ENCODE measurements around the gene AKAP6.
"Not testable (repeated sequence)": the region's sequence is repeated elsewhere in the genome, so short reads cannot be mapped to it uniquely, and the experiment has no call there.

AKAP6 gene

GRCh38 chr14:32785585-32785984, 456.5 kb downstream of the AKAP6 start:
- DNase-seq = no peak

- no peak for DNase-seq
Measured at GRCh38 chr14:32786886-32787285, 457.8 kb downstream of the AKAP6 start.

GRCh38 chr14:32793033-32793432, 463.9 kb downstream of the AKAP6 start:
- not testable (repeated sequence) for DNase-seq

- DNase-seq = no peak
Measured at GRCh38 chr14:32800320-32800719, 471.2 kb downstream of the AKAP6 start.

GRCh38 chr14:32802295-32802694, 473.2 kb downstream of the AKAP6 start:
- DNase-seq = no peak

- DNase-seq = no peak
Measured at GRCh38 chr14:32805979-32806378, 476.9 kb downstream of the AKAP6 start.

GRCh38 chr14:32808644-32809043, 479.5 kb downstream of the AKAP6 start:
- DNase-seq = no peak

GRCh38 chr14:32809255-32809654, 480.2 kb downstream of the AKAP6 start:
- DNase-seq = no peak

GRCh38 chr14:32813401-32813800, 484.3 kb downstream of the AKAP6 start:
- no peak for DNase-seq

GRCh38 chr14:32814721-32815120, 485.6 kb downstream of the AKAP6 start:
- no peak for DNase-seq

GRCh38 chr14:32816588-32816987, 487.5 kb downstream of the AKAP6 start:
- DNase-seq = no peak

GRCh38 chr14:32817780-32818179, 488.7 kb downstream of the AKAP6 start:
- DNase-seq = no peak

GRCh38 chr14:32818581-32818980, 489.5 kb downstream of the AKAP6 start:
- DNase-seq = no peak

- no peak for DNase-seq
Measured at GRCh38 chr14:32820181-32820580, 491.1 kb downstream of the AKAP6 start.

- DNase-seq = no peak
Measured at GRCh38 chr14:32820682-32821081, 491.6 kb downstream of the AKAP6 start.

GRCh38 chr14:32821964-32822653, 493.0 kb downstream of the AKAP6 start:
- DNase-seq = no peak

- DNase-seq = no peak
Measured at GRCh38 chr14:32823706-32824105, 494.6 kb downstream of the AKAP6 start.

- DNase-seq = no peak
Measured at GRCh38 chr14:32824195-32824594, 495.1 kb downstream of the AKAP6 start.

GRCh38 chr14:32825058-32825457, 496.0 kb downstream of the AKAP6 start:
- DNase-seq = no peak

- no peak for DNase-seq
Measured at GRCh38 chr14:32826404-32827082, 497.4 kb downstream of the AKAP6 start.

- DNase-seq = no peak
Measured at GRCh38 chr14:32827514-32827913, 498.4 kb downstream of the AKAP6 start.

GRCh38 chr14:32835924-32836323, 506.8 kb downstream of the AKAP6 start:
- DNase-seq = no peak

GRCh38 chr14:32841698-32842097, 512.6 kb downstream of the AKAP6 start:
- DNase-seq = no peak

- no peak for DNase-seq
Measured at GRCh38 chr14:32846821-32847365, 517.8 kb downstream of the AKAP6 start.
